Activated CD4-positive, CD25-positive, alpha-beta regulatory T cell treated with anti-CD3 and anti-CD28 coated beads, Interleukin-2, amount 50 U/mL, for 72 hours (primary cell): ENCODE data around the gene FAM20B.

Source experiments
- DNase-seq: peaks from one replicate; pipeline ENCODE4 v3.0.0; 2021

FAM20B gene

GRCh38 chr1:179053486-179053885, 27.8 kb downstream of the FAM20B start:
- no peak for DNase-seq

GRCh38 chr1:179055937-179056336, 30.2 kb downstream of the FAM20B start:
- no peak for DNase-seq

- DNase-seq = no peak
Observed at GRCh38 chr1:179058487-179059483, 33.1 kb downstream of the FAM20B start.

DNA sequence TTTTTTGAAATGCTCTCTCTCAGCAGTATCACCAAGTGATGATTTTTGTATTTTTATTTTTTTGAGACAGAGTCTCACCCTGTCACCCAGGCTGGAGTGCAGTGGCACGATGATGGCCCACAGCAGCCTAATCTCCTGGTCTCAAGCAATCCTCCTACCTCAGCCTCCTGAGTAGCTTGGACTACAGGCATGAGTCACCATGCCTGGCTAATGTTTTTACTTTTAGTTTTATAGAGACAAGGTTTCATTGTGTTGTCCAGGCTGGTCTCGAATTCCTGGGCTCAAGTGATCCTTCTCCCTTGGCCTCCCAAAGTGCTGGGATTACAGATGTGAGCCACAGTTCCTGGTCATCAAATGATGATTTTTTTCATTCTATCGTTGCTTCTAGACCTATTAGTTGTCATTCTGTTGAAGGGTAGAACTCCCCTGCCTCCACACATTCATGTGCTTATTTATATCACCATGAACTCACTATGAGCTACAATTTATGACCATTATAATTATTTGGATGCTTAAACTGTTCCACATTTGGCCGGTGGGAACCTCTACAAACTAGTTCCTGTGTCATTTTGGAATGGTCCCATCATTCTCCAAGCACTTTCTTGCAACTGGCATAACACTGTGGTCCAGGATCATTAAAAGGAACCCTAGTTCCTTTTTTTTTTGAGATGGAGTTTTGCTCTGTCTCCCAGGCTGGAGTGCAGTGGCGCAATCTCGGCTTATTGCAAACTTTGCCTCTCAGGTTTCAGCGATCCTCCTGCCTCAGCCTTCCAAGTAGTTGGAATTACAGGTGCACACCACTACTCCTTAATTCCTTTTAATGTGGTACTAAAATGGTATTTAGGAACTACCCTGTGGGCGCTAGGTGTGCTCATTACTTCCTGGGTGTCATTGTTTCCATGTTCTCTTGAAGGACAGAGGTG, 35.9 kb downstream of the FAM20B start:
- DNase-seq = no peak

DNA sequence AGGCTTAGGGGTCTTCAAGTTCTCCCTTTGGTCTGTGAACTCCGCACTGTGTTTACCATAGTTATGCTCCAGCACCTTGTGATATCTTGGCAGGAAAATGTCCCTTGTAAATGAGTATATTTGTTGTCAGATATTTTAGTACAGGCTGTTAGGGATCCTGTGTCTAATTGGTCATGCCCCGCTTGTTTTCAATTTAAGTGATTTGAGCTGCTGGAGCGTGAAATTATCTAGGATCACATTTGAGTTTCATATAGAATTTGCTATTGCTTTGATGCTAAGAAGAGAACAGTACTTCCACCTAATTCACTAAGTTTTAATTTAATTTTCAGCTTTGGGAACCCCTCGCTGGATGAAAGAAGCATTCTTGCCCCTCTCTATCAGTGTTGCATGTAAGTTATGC, 40.8 kb downstream of the FAM20B start:
- DNase-seq = no peak

- no peak for DNase-seq
Observed at GRCh38 chr1:179077396-179077795, 51.7 kb downstream of the FAM20B start.

GRCh38 chr1:179079113-179079761, 53.5 kb downstream of the FAM20B start:
- DNase-seq = no peak

GRCh38 chr1:179080866-179081686, 55.4 kb downstream of the FAM20B start:
- peak; percentile 49 for DNase-seq

GRCh38 chr1:179081687-179082332, 56.1 kb downstream of the FAM20B start, which contains the start of gene TOR3A:
Gene TOR3A, plus strand, starts transcription at chr1:179082070. Its CDS starts 59 bp downstream, at chr1:179082129.
- peak; percentile 75 for DNase-seq

GRCh38 chr1:179082333-179082998, 56.8 kb downstream of the FAM20B start:
- DNase-seq = peak; percentile 47

DNA sequence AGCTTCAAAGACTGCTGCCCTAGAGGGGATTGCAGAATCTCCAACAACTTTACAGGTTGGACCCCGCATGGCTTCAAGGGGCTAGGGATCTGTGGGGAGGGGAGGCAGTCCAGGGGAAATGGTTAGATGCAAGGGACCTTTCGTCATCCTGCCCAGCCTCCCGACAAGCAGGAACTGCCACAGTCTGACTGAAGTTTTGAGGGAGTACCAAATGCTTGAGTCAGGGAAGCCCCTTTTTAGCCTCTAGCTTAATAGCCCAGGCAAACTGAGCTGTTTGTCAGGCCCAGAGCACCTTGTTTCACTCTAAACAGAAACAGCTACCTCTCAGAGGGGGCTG, 57.3 kb downstream of the FAM20B start:
- DNase-seq = no peak

DNA sequence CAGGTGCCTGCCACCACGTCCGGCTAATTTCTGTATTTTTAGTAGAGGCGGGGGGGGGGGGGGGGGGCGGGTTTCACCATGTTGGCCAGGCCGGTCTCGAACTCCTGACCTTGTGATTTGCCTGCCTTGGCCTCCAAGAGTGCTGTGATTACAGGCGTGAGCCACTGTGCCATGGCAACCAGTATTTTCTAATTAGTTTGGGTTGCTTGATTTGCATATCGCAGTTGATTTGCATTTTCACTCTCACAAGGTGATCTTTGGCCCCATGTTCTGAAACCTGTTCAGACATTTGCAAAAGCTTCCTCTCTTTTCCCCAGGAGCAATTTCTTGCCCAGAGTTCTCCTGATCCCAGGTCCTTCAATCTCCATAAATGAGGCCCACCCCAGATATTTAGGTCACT, 57.8 kb downstream of the FAM20B start:
- DNase-seq = no peak

DNA sequence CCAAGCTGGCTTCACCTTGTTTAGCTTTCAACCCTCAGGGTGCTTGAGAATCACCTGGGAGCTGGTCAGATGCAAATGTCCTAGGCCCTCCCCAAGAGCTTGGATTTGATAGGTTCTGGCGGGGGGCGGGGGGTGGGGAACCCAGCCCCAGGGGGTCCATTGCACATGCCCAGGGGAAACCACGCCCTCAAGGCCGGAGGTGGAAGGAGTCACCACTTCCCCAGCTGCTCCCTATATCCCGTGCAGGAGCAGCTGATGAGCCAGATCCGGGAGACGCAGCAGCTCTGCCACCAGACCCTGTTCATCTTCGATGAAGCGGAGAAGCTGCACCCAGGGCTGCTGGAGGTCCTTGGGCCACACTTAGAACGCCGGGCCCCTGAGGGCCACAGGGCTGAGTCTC, 62.0 kb downstream of the FAM20B start:
- no peak for DNase-seq

- no peak for DNase-seq
Observed at GRCh38 chr1:179089827-179090482, 64.3 kb downstream of the FAM20B start.

DNA sequence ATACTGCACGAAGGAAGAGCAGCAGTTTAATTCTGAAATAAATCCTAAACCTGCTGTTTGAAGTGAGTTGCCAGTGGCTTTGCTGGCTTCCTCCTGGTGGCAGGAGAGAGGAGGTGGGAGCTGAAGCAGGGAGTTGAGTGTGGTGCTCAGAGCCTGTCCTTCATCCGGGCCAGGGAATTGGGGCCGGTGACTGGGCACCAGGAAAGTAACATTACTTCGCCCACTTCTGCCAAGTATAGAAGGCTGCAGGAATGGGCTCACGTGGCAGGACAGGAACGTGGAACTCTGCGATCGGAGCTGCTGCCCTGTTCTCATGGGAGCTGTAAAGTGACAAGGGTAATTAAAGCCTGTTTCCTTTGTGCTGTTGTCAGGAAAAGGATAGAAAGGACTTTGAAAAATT, 64.8 kb downstream of the FAM20B start:
- no peak for DNase-seq

DNA sequence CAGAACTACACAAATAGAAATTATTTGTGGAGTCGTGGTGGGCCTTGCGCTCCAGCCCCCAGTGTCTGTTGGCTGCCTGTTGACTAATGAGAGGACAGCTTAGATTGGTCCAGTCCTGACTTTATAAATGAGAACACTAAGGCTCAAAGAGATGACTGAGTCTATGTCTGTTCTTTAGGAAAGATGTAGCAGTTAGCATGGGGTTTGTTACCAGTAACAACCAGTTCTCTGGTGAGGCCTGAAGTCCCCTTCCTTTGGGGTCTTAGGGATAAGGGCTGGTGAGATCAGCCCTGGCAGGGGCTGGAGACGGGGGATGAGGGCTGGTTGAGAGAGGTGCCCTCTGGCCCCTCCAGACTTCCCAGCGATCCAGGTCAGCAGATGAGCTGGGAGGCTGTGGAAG, 65.2 kb downstream of the FAM20B start:
- DNase-seq = no peak

DNA sequence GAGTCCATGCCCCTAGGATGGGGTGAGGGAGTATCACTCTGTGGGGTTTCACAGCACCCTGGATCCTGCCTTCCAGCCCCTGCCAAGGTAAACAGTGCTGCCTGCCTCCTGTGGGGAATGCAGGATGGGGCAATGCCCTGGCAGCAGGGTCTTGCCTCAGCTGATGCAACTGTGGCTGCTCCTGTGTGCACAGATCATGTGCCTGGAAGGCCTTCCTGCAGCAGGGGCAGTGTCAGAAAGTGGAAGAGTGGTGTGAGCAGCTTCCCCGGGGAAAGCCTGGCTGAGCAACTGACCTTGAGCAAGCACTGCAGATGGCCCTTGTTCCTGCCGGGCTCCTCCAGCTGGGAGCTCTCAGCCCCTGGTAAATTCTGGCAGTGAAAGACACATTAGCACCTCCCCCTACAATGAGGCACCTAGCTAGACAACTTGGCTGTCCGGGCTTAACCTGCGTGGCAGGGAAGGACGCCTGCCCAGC, 66.0 kb downstream of the FAM20B start:
- DNase-seq = no peak

- DNase-seq = no peak
Observed at GRCh38 chr1:179092896-179093461, 67.3 kb downstream of the FAM20B start.

- no peak for DNase-seq
Observed at GRCh38 chr1:179094818-179095217, 69.1 kb downstream of the FAM20B start.

DNA sequence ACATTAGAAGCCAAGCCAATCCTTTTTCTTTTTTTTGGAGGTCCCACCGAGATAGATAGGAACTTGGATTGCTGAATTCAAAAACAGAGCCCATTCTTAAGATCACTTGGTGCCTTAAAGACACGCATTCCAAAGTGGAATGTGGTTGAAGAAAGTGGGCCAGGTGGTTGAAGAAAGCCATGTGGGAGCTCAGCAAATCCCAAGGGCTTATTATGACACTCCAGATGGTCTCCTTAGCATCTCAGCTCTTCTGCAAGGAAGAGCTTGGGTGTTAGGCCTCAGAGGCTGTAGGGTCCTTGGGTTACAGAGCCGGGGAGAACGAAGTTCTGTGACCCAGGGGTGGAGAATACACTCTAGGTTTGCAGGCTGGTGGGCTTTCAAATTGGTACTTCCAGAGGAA, 69.7 kb downstream of the FAM20B start:
- no peak for DNase-seq
